ENCODE data around the gene CILP2. TPM values are rescaled to one million over a fixed set of nuclear protein-coding genes. Genes with fewer than 3 reads are reported as not detected.

CILP2 gene
- total RNA-seq, result 22.7 to 23.2 TPM (median 23.2 TPM) in 3 replicates

GRCh38 chr19:19538061-19538784, at the start of gene CILP2:
Gene CILP2, plus strand, starts transcription at chr19:19538265. Its CDS starts 85 bp downstream, at chr19:19538350.
- peaks cover 6% of the 10 kb centered on the region for H3K27me3 Mint-ChIP-seq (ENCODE audit: low read depth)
- H3K4me1 Mint-ChIP-seq, result peaks cover 23% of the 10 kb centered on the region
- H3K27ac Mint-ChIP-seq, result no peak within 1 kb of the TSS
- no peak for TF ChIP-seq CTCF (IDR thresholded peaks at IDR 0.05; ENCODE audit: unreplicated experiment)
- H3K4me3 Mint-ChIP-seq, result peak within 1 kb of the TSS; percentile 70
- DNase-seq (ENCODE audit: low spot score in 2 of 2, unreplicated experiment in 2 of 2), result peak; percentile 67 to 77
- no peaks in the 10 kb centered on the region for H3K36me3 Mint-ChIP-seq
- no peaks in the 10 kb centered on the region for H3K9me3 Mint-ChIP-seq

GRCh38 chr19:19488875-19489690, 49.0 kb upstream of the CILP2 start:
- no peaks in the 10 kb centered on the region for H3K9me3 Mint-ChIP-seq
- no peaks in the 10 kb centered on the region for H3K36me3 Mint-ChIP-seq
- TF ChIP-seq CTCF (IDR thresholded peaks at IDR 0.05; ENCODE audit: unreplicated experiment), result no peak
- peaks cover 59% of the 10 kb centered on the region for H3K4me1 Mint-ChIP-seq
- peak overlapping the region; percentile 97 for H3K27ac Mint-ChIP-seq
- peak overlapping the region; percentile 36 for H3K4me3 Mint-ChIP-seq
- H3K27me3 Mint-ChIP-seq (ENCODE audit: low read depth), result no peaks in the 10 kb centered on the region
- DNase-seq (ENCODE audit: low spot score in 2 of 2, unreplicated experiment in 2 of 2), result peak in 1 of 2 experiments; percentile 69

- Mint-ChIP-seq H3K27ac (peak overlapping the region; percentile 97), H3K4me3 (no peak overlapping the region), H3K9me3 (no peaks in the 10 kb centered on the region), H3K4me1 (peaks cover 56% of the 10 kb centered on the region), H3K36me3 (peaks cover 3% of the 10 kb centered on the region), H3K27me3 (ENCODE audit: low read depth) (no peaks in the 10 kb centered on the region)
- DNase-seq (ENCODE audit: low spot score in 2 of 2, unreplicated experiment in 2 of 2), result no peak
- TF ChIP-seq CTCF (IDR thresholded peaks at IDR 0.05; ENCODE audit: unreplicated experiment), result no peak
These were observed 48.3 kb upstream of the CILP2 start for GRCh38 chr19:19489804-19490204.

DNA sequence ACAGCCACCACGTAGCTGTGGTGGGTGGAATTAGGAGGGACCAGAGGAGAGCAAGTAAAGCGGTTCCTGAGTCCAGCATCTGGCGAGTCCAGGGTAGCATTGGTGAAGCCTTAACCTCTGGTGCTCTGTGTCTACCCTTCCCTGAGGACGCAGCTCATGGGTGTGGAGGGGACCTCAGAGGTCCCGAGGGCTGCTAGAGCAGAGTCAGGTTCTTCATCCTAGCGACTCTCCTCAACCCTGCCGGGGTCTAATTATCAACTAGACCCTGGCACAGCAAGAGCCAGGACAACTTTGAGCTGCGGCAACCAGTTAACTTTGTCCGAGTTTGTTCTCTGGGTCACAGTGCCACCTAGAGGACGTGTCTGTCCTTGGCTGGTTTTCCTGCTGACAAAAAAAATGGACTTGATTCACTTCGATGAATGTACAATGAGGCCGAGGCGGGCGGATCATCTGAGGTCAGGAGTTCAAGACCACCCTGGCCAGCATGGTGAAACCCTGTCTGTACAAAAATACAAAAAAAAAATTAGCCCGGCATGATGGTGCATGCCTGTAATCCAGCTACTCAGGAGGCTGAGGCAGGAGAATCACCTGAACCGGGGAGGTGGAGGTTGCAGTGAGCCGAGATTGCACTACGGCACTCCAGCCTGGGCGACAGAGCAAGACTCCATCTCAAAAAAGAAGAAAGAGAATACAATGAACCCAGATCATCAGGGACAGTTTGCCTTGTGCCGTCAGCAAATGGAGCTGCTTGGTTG, 47.7 kb upstream of the CILP2 start:
- DNase-seq (ENCODE audit: low spot score in 2 of 2, unreplicated experiment in 2 of 2), result peak in 1 of 2 experiments; percentile 79
- Mint-ChIP-seq H3K4me1 (peaks cover 50% of the 10 kb centered on the region), H3K27me3 (ENCODE audit: low read depth) (no peaks in the 10 kb centered on the region), H3K4me3 (no peak overlapping the region), H3K27ac (peak overlapping the region; percentile 97), H3K9me3 (no peaks in the 10 kb centered on the region), H3K36me3 (peaks cover 4% of the 10 kb centered on the region)
- TF ChIP-seq CTCF (IDR thresholded peaks at IDR 0.05; ENCODE audit: unreplicated experiment), result peak; percentile 78

DNA sequence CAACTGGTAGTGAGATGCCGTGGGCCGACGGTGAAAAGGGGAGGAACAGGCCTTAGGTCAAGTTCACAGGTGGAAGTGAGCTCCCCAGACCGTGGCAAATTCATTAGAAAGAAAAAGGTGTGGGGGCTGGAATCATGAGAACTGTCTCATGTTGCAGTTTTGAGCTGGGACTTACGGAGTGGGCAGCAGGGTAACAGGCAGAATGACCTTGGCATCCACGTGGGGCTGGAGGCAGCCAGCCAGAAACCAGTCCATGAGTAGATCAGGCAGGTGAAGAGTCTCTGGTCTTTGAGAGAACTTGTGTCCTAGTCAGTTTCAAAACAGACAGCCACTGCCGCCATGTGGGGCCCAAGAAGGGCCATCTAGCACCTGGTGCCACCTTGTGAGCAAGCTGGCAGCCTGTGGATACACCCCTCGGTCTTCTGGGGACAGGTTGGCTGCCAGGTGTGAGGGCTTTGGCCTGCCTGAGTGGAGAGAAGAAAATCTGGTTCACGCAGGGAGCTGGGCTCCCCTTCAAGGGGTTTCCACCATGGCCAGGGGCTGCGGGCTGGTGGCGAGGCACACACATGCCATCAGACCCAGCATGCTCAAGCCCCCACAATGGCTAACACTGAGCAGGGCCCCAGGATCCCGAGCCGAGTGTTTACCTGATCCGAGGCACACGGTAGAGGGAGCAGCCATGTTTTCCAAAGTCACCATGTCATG, 46.6 kb upstream of the CILP2 start:
- Mint-ChIP-seq H3K27me3 (ENCODE audit: low read depth) (no peaks in the 10 kb centered on the region), H3K9me3 (no peaks in the 10 kb centered on the region)

More for the DNA sequence above, 46.6 kb upstream of the CILP2 start:
- Mint-ChIP-seq H3K36me3 (peaks cover 10% of the 10 kb centered on the region), H3K4me1 (peaks cover 39% of the 10 kb centered on the region), H3K27ac (no peak overlapping the region), H3K4me3 (no peak overlapping the region)
- no peak for DNase-seq (ENCODE audit: low spot score in 2 of 2, unreplicated experiment in 2 of 2)
- TF ChIP-seq CTCF (IDR thresholded peaks at IDR 0.05; ENCODE audit: unreplicated experiment), result no peak
